ENCODE results near the gene DLL1.

- no peak for TF ChIP-seq CTCF (IDR thresholded peaks at IDR 0.05)
- no peak for TF ChIP-seq POLR2A (IDR thresholded peaks at IDR 0.05)
Measured at GRCh38 chr6:170233286-170234205, 57.3 kb downstream of the DLL1 start.
